H1 (cell line): ENCODE measurements around the gene C1orf116. TPM values are rescaled to one million over a fixed set of nuclear protein-coding genes. Genes with fewer than 3 reads are reported as not detected.

Source experiments
- CTCF ChIA-PET: fragments of 300-600 bp; sonication (Branson Sonifier 250); formaldehyde crosslinking; loops from one replicate; lab custom pipeline; 2021; ENCODE audit not compliant: partially characterized antibody; lab: Charles Lee
- POLR2A ChIA-PET: fragments of 300-600 bp; sonication (Branson Sonifier 250); formaldehyde crosslinking; loops from one replicate; lab custom pipeline; 2021; ENCODE audit warnings: inconsistent platforms; ENCODE audit not compliant: partially characterized antibody; lab: Charles Lee
- DNase-seq, 2 experiments: peaks; one replicate each; pipeline versions ENCODE4 v3.0.0 to v3.0.0-alpha.2; 2010 to 2022; ENCODE audit warnings: low spot score in 2 of 2, low read depth in 1 of 2, mixed read lengths in 1 of 2
- FAIRE-seq: peaks from 2 replicates; lab custom pipeline; 2011; peaks lifted over from hg19 to GRCh38; lab: Jason Lieb, UNC
- H2AFZ ChIP-seq: 2 replicates; pipeline ENCODE4 v1.8.1; 2012; ENCODE audit warnings: low read length, inconsistent platforms
- H2AK5ac ChIP-seq: 2 replicates; pipeline ENCODE4 v1.6.1; 2013; ENCODE audit warnings: low read depth, low read length
- H2BK120ac ChIP-seq: replicated peaks from 2 replicates; pipeline ENCODE3; 2013; ENCODE audit warnings: low read depth, low read length, inconsistent platforms
- H2BK12ac ChIP-seq: 2 replicates; pipeline ENCODE4 v1.6.1; 2013; ENCODE audit warnings: low read depth, low read length
- H2BK15ac ChIP-seq: 2 replicates; pipeline ENCODE4 v1.6.1; 2013; ENCODE audit warnings: low read length
- H2BK20ac ChIP-seq: 2 replicates; pipeline ENCODE4 v1.6.1; 2013; ENCODE audit warnings: low read length
- H2BK5ac ChIP-seq: 2 replicates; pipeline ENCODE4 v1.6.1; 2013; ENCODE audit warnings: low read depth, low read length
- H3K14ac ChIP-seq: 2 replicates; pipeline ENCODE4 v1.6.1; 2013; ENCODE audit warnings: inconsistent platforms; ENCODE audit not compliant: insufficient read length
- H3K18ac ChIP-seq: 2 replicates; pipeline ENCODE4 v1.6.1; 2013; ENCODE audit warnings: low read length; ENCODE audit errors: extremely low read depth
- H3K23ac ChIP-seq: 2 replicates; pipeline ENCODE4 v1.6.1; 2013; ENCODE audit warnings: inconsistent platforms; ENCODE audit not compliant: insufficient read length
- H3K23me2 ChIP-seq: 2 replicates; pipeline ENCODE4 v1.6.1; 2013; ENCODE audit warnings: low read depth, low read length
- H3K27ac ChIP-seq: 2 replicates; pipeline ENCODE4 v1.6.1; 2011; ENCODE audit warnings: low read depth, low read length, inconsistent platforms
- H3K27me3 ChIP-seq, 4 experiments: replicated peaks in 1 of 4; 1 replicate in 1 of 4; 2 replicates in 3 of 4; pipeline versions ENCODE4 v1.6.1 to v1.8.1; 2011 to 2013; ENCODE audit warnings: low read length in 3 of 4, mild to moderate bottlenecking in 3 of 4, inconsistent platforms in 2 of 4, mixed read lengths in 2 of 4, moderate library complexity in 1 of 4; ENCODE audit not compliant: control insufficient read depth in 3 of 4, insufficient read depth in 3 of 4; ENCODE audit errors: extremely low read depth in 1 of 4
- H3K36me3 ChIP-seq, 4 experiments: 2 replicates each; pipeline versions ENCODE4 v1.6.1 to v1.8.1; 2011 to 2013; ENCODE audit warnings: mild to moderate bottlenecking in 4 of 4, low read length in 3 of 4, moderate library complexity in 2 of 4, control low read depth in 1 of 4, inconsistent platforms in 1 of 4; ENCODE audit not compliant: insufficient read depth in 4 of 4, control insufficient read depth in 2 of 4
- H3K4ac ChIP-seq: replicated peaks from 2 replicates; pipeline ENCODE3; 2013; ENCODE audit warnings: low read length, low read depth, mixed read lengths, inconsistent platforms; ENCODE audit not compliant: insufficient read length
- H3K4me1 ChIP-seq, 4 experiments: replicated peaks in 1 of 4; 1 replicate in 1 of 4; 2 replicates in 3 of 4; pipeline versions ENCODE4 v1.6.1 to v1.8.1; 2011 to 2013; ENCODE audit warnings: low read length in 3 of 4, inconsistent platforms in 2 of 4, mixed read lengths in 1 of 4; ENCODE audit not compliant: insufficient read depth in 4 of 4, control insufficient read depth in 3 of 4
- H3K4me2 ChIP-seq, 2 experiments: 2 replicates each; pipeline versions ENCODE4 v1.6.1 to v1.8.1; 2011 to 2013; ENCODE audit warnings: low read depth in 2 of 2, low read length in 2 of 2, control low read depth in 1 of 2, inconsistent platforms in 1 of 2, mild to moderate bottlenecking in 1 of 2; ENCODE audit not compliant: insufficient read depth in 1 of 2
- H3K4me3 ChIP-seq, 4 experiments: fragments of 200-600, 300-600 bp in 1 of 4; sonication (generic), shearing (Covaris generic), sonication (Bioruptor Twin) in 1 of 4; 2 replicates each; pipeline versions ENCODE4 v1.5.1 to v1.8.1; 2011 to 2016; ENCODE audit warnings: low read length in 4 of 4, low read depth in 3 of 4, control low read depth in 2 of 4, inconsistent platforms in 2 of 4, mild to moderate bottlenecking in 2 of 4, mixed read lengths in 1 of 4, moderate library complexity in 1 of 4; ENCODE audit not compliant: insufficient read depth in 2 of 4; ENCODE audit errors: extremely low read depth in 1 of 4
- H3K56ac ChIP-seq: replicated peaks from 2 replicates; pipeline ENCODE3; 2013; ENCODE audit warnings: low read depth, mild to moderate bottlenecking, mixed read lengths, low read length, inconsistent platforms; ENCODE audit not compliant: insufficient read length
- H3K79me1 ChIP-seq: 2 replicates; pipeline ENCODE4 v1.6.1; 2013; ENCODE audit warnings: low read depth, low read length, control low read depth
- H3K79me2 ChIP-seq, 2 experiments: 2 replicates each; pipeline versions ENCODE4 v1.6.1 to v1.8.1; 2012 to 2013; ENCODE audit warnings: low read length in 2 of 2, mild to moderate bottlenecking in 2 of 2, inconsistent platforms in 1 of 2; ENCODE audit not compliant: insufficient read depth in 2 of 2, control insufficient read depth in 1 of 2
- H3K9ac ChIP-seq, 4 experiments: replicated peaks in 1 of 4; 1 replicate in 1 of 4; 2 replicates in 3 of 4; pipeline versions ENCODE4 v1.6.1 to v1.8.1; 2011 to 2013; ENCODE audit warnings: low read depth in 3 of 4, low read length in 3 of 4, control low read depth in 2 of 4, mild to moderate bottlenecking in 2 of 4, moderate library complexity in 2 of 4, inconsistent platforms in 1 of 4; ENCODE audit errors: extremely low read depth in 1 of 4
- H3K9me3 ChIP-seq, 2 experiments: 2 replicates each; pipeline versions ENCODE4 v1.6.1 to v1.8.1; 2012 to 2013; ENCODE audit warnings: mild to moderate bottlenecking in 2 of 2, moderate library complexity in 2 of 2, control low read depth in 1 of 2, inconsistent platforms in 1 of 2, low read depth in 1 of 2, low read length in 1 of 2, mixed read lengths in 1 of 2; ENCODE audit not compliant: insufficient read depth in 2 of 2
- H4K20me1 ChIP-seq, 2 experiments: replicated peaks in 1 of 2; 2 replicates each; pipeline versions ENCODE3 to v1.8.1; 2011 to 2013; ENCODE audit warnings: inconsistent platforms in 2 of 2, low read length in 2 of 2, mild to moderate bottlenecking in 1 of 2; ENCODE audit not compliant: insufficient read depth in 2 of 2, control insufficient read depth in 1 of 2
- H4K5ac ChIP-seq: 2 replicates; pipeline ENCODE4 v1.6.1; 2013; ENCODE audit warnings: low read length, low read depth, mixed read lengths, inconsistent platforms; ENCODE audit not compliant: insufficient read length
- H4K8ac ChIP-seq: 2 replicates; pipeline ENCODE4 v1.8.0; 2013; ENCODE audit warnings: mild to moderate bottlenecking, moderate library complexity, low read length, inconsistent platforms; ENCODE audit not compliant: insufficient read depth; ENCODE audit errors: extremely low read depth
- H4K91ac ChIP-seq: replicated peaks from 2 replicates; pipeline ENCODE3; 2013; ENCODE audit warnings: low read length, mixed read lengths, inconsistent platforms; ENCODE audit not compliant: insufficient read length
- BACH1 ChIP-seq: IDR thresholded peaks from 2 replicates; pipeline ENCODE4 v1.6.1; 2012; ENCODE audit warnings: low read length, improper control_type of control experiment
- BCL11A ChIP-seq, 2 experiments: IDR thresholded peaks; one replicate each; pipeline ENCODE4 v1.6.1; 2011; ENCODE audit warnings: low read depth in 2 of 2, low read length in 2 of 2, mild to moderate bottlenecking in 2 of 2
- EP300 ChIP-seq, 2 experiments: IDR thresholded peaks; 1 replicate in 1 of 2; 2 replicates in 1 of 2; pipeline ENCODE4 v1.6.1; 2011 to 2012; ENCODE audit warnings: low read depth in 2 of 2, low read length in 2 of 2, mild to moderate bottlenecking in 2 of 2, borderline replicate concordance in 1 of 2, inconsistent platforms in 1 of 2, moderate library complexity in 1 of 2
- JUN ChIP-seq: IDR thresholded peaks from 2 replicates; pipeline ENCODE4 v1.6.1; 2011; ENCODE audit warnings: low read depth, mild to moderate bottlenecking, improper control_type of control experiment, low read length
- KDM5A ChIP-seq: fragments of 200-600 bp; IDR thresholded peaks from 2 replicates; pipeline ENCODE4 v1.7.1; 2012; ENCODE audit warnings: mild to moderate bottlenecking, low read length, inconsistent platforms, mixed read lengths
- NANOG ChIP-seq: IDR thresholded peaks from 2 replicates; pipeline ENCODE4 v1.6.1; 2011; ENCODE audit warnings: low read length, low read depth, mild to moderate bottlenecking, inconsistent platforms; ENCODE audit not compliant: insufficient read depth, poor library complexity, severe bottlenecking
- PHF8 ChIP-seq: fragments of 200-600 bp; sonication (generic); conservative IDR thresholded peaks from 2 replicates; pipeline ENCODE4 v1.7.1; 2012; ENCODE audit warnings: low read depth, mild to moderate bottlenecking, inconsistent platforms, low read length, moderate library complexity
- RBBP5 ChIP-seq: IDR thresholded peaks from 2 replicates; pipeline ENCODE4 v1.7.1; 2012; ENCODE audit warnings: low read depth, mild to moderate bottlenecking, inconsistent platforms, low read length, moderate library complexity, borderline replicate concordance
- RNF2 ChIP-seq: fragments of 200-900, 300-1000 bp; sonication (generic); IDR thresholded peaks from 2 replicates; pipeline ENCODE4 v1.7.1; 2016; ENCODE audit warnings: borderline replicate concordance, low read depth, mild to moderate bottlenecking, antibody characterized with exemption, low read length; ENCODE audit not compliant: poor library complexity, severe bottlenecking; ENCODE audit errors: missing control alignments
- SIRT6 ChIP-seq: IDR thresholded peaks from one replicate; pipeline ENCODE4 v1.7.1; 2012; ENCODE audit warnings: low read length, inconsistent platforms
- SP1 ChIP-seq: IDR thresholded peaks from 2 replicates; pipeline ENCODE4 v1.6.1; 2011; ENCODE audit warnings: low read depth, low read length
- SP2 ChIP-seq: IDR thresholded peaks from 2 replicates; pipeline ENCODE4 v1.6.1; 2012; ENCODE audit warnings: mild to moderate bottlenecking, low read length, inconsistent platforms
- SUZ12 ChIP-seq: fragments of 200-600 bp; sonication (generic); IDR thresholded peaks from 2 replicates; pipeline ENCODE4 v1.6.1; 2012; ENCODE audit warnings: mild to moderate bottlenecking, inconsistent platforms, low read length, moderate library complexity, mixed read lengths
- WGBS, 2 experiments: shearing (Covaris generic) in 1 of 2; methylation state at CpG; one replicate each; pipeline versions ENCODE4 v1.1.6 to v1.1.7; 2013 to 2015; ENCODE audit warnings: low lambda C conversion rate in 2 of 2, mixed read lengths in 2 of 2, inconsistent platforms in 1 of 2, low coverage in 1 of 2, missing lambda C conversion rate in 1 of 2; ENCODE audit not compliant: insufficient replicate concordance in 2 of 2, insufficient coverage in 1 of 2, insufficient read length in 1 of 2; ENCODE audit errors: extremely low coverage in 1 of 2, missing lambda C conversion rate in 1 of 2; 5-methylcytosine and 5-hydroxymethylcytosine counted together
- polyA plus RNA-seq, 7 experiments: library from polyadenylated mRNA; depleted of rRNA in 3 of 7; stranded (reverse) in 5 of 7; unstranded in 2 of 7; fragments of >200 nt in 5 of 7; fragments of 200-250 nt in 2 of 7; gene quantifications; 1 replicate in 5 of 7; 2 replicates in 1 of 7; 4 replicates in 1 of 7; pipeline versions ENCODE4 v1.2.1 to v1.2.3, GENCODE V29; 2011 to 2013; ENCODE audit warnings: missing spikeins in 2 of 7, mixed read lengths in 2 of 7
- total RNA-seq: library from RNA; stranded (reverse); fragmentation: NEBNext Ultra II Directional; extraction: Animal tissue kit (Norgen Biotek cat#: 25700); gene quantifications from 2 replicates; pipeline ENCODE4 v1.2.1, GENCODE V29; 2021

C1orf116 gene
- total and polyA plus RNA-seq, 2 of the 8 experiments (the other 6 are each of a cell fraction or from before 2014, with no cell fraction given) = 2.2 to 3.9 TPM

DNA sequence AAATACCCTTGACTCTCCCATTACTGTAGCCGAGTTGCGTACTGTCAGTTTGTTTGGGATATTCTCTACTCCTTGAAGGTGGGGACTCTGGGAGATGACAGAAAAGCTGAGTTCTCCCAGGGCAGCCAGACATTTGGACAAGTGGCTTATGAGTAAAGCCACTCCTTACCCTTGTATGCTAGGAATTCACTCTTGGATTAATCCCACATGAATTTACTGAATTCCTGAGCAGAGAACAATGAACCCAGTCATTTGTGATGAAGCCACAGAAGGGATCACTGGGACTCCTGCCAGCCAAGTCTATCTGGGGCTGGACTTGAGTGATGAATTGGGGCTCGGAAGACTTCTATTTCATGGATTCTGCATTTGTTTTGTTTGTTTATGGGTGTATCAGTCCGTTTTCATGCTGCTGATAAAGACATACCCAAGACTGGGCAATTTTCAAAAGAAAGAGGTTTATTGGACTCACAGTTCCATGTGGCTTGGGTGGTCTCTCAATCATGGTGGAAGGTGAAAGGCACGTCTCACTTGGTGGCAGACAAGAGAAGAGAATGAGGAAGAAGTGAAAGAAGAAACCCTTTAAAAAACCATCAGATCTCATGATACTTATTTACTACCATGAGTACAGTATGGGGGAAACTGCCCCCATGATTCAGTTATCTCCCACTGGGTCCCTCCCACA is 25.1 kb downstream of the C1orf116 start:
- no peak overlapping the region for H3K9ac ChIP-seq
- TF ChIP-seq BACH1 = no peak
- TF ChIP-seq RBBP5 = no peak
- TF ChIP-seq KDM5A = no peak
- no peak for TF ChIP-seq SP2
- TF ChIP-seq BCL11A (IDR thresholded peaks at IDR 0.05; ENCODE audit: low read depth in 2 of 2, low read length in 2 of 2) = no peak
- TF ChIP-seq SUZ12 = no peak
- TF ChIP-seq RNF2 = no peak
- no peak for TF ChIP-seq JUN
- TF ChIP-seq EP300 (IDR thresholded peaks at IDR 0.05; ENCODE audit: borderline replicate concordance in 1 of 2, low read depth in 2 of 2, low read length in 2 of 2) = no peak
- TF ChIP-seq SP1 = no peak
- no peak for TF ChIP-seq PHF8
- TF ChIP-seq SIRT6 = no peak
- no peak for TF ChIP-seq NANOG

More for the DNA sequence above, 25.1 kb downstream of the C1orf116 start:
- 88% methylated on average over 5 of the region's 5 CpGs; no CpG with 5 or more reads in 1 of the 2 experiments for WGBS, 2 experiments
- H3K27ac ChIP-seq = no peak overlapping the region
- H3K27me3 ChIP-seq = no peaks in the 10 kb centered on the region; a peak in 1 of 7 replicates
- no peak overlapping the region for H4K91ac ChIP-seq
- no peak overlapping the region for H4K8ac ChIP-seq
- no peak overlapping the region for H2BK20ac ChIP-seq
- no peaks in the 10 kb centered on the region for H4K20me1 ChIP-seq
- no peak overlapping the region for H3K4me3 ChIP-seq
- no peaks in the 10 kb centered on the region for H3K36me3 ChIP-seq
- no peaks in the 10 kb centered on the region for H3K79me2 ChIP-seq
- H3K9me3 ChIP-seq = no peaks in the 10 kb centered on the region
- H3K56ac ChIP-seq = no peak overlapping the region
- H3K23me2 ChIP-seq = no peaks in the 10 kb centered on the region
- no peak overlapping the region for H3K23ac ChIP-seq
- no peak overlapping the region for H3K4ac ChIP-seq
- H4K5ac ChIP-seq = no peak overlapping the region
- DNase-seq (no peak), FAIRE-seq (no peak)
- no peak overlapping the region for H2BK120ac ChIP-seq
- no peak overlapping the region for H2AFZ ChIP-seq
- H2BK12ac ChIP-seq = no peak overlapping the region
- no peak overlapping the region for H3K14ac ChIP-seq
- H2AK5ac ChIP-seq = no peak overlapping the region
- H3K79me1 ChIP-seq = no peaks in the 10 kb centered on the region
- no peak overlapping the region for H3K18ac ChIP-seq
- H2BK15ac ChIP-seq = no peak overlapping the region
- CTCF ChIA-PET = interaction anchor here (0.9 to 9.9 kb wide), 7 partner anchors 15 to 181 kb away, joined by 3 to 122 read pairs (median 4); no protein-coding TSS in a partner anchor
- H2BK5ac ChIP-seq = no peak overlapping the region
- POLR2A ChIA-PET = no interaction called here
- no peak overlapping the region for H3K4me2 ChIP-seq
- H3K4me1 ChIP-seq = 0 out of 7 replicates have a peak, but pooled peaks cover 0 to 2% (median 0%) of the 10 kb centered on the region in 4 experiments
